Suprapubic skin (tissue), 4 donors: ENCODE data around the gene MAP4K3.

Source experiments
- POLR2A ChIP-seq, 2 donors: fragments of 450-650 bp; IDR thresholded peaks; one replicate each; pipeline ENCODE4 v1.6.1; 2017; ENCODE audit warnings: antibody characterized with exemption in 2 of 2, mild to moderate bottlenecking in 2 of 2, moderate library complexity in 2 of 2
- POLR2AphosphoS5 ChIP-seq, 3 donors: sonication (generic); formaldehyde crosslinking; IDR thresholded peaks; one replicate each; pipeline ENCODE4 v1.6.1; 2017; ENCODE audit warnings: antibody characterized with exemption in 3 of 3
- TF ChIP-seq, protein P1 (sequence below), 2 donors: fragments of 200-600 bp in 1 of 2; fragments of 450-650 bp in 1 of 2; sonication (generic) in 1 of 2; IDR thresholded peaks; one replicate each; pipeline ENCODE4 v1.5.1; 2016 to 2019; ENCODE audit warnings: antibody characterized with exemption in 2 of 2, mild to moderate bottlenecking in 1 of 2, moderate library complexity in 1 of 2

DNA sequence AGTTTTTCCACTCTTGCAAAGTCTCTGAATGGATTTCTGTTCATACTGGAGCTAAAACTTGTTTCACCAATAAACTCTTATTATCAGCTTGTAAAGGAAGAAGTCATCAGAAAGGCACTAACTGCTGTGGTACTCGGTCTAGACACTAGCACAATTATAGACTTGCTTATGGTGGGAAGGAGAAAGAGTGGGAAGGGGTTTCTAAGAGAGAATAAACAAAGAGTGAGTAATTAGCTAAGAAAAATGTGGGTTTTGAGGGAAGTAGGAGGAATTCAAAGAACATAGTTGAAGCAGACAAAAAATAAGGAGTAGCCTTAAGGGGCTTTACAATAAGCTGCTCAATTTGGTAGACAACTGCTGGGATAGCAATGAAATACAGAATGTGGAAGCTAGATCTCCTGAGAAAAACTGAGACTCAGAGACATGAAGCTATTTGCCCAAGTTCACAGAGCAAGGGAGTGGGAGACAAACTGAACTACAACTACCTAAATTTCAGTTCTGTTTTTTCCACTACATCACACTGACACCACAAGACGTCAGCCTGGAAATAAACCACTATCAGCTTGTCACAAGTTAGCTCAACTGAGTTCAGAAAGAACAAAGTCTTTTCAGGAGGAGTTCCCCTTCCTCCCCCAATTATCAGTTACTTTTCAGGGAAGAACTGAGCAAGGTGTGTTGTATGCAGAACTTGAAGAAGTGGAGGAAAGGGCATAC, 59.7 kb downstream of the MAP4K3 start:
- TF ChIP-seq, protein P1, sequence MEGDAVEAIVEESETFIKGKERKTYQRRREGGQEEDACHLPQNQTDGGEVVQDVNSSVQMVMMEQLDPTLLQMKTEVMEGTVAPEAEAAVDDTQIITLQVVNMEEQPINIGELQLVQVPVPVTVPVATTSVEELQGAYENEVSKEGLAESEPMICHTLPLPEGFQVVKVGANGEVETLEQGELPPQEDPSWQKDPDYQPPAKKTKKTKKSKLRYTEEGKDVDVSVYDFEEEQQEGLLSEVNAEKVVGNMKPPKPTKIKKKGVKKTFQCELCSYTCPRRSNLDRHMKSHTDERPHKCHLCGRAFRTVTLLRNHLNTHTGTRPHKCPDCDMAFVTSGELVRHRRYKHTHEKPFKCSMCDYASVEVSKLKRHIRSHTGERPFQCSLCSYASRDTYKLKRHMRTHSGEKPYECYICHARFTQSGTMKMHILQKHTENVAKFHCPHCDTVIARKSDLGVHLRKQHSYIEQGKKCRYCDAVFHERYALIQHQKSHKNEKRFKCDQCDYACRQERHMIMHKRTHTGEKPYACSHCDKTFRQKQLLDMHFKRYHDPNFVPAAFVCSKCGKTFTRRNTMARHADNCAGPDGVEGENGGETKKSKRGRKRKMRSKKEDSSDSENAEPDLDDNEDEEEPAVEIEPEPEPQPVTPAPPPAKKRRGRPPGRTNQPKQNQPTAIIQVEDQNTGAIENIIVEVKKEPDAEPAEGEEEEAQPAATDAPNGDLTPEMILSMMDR (IDR thresholded peaks at IDR 0.05), result no peak
- TF ChIP-seq POLR2A (IDR thresholded peaks at IDR 0.05), result no peak
- TF ChIP-seq POLR2AphosphoS5 (IDR thresholded peaks at IDR 0.05), result no peak
